ENCODE measurements around the gene TMC8. TPM values are rescaled to one million over a fixed set of nuclear protein-coding genes. Genes with fewer than 3 reads are reported as not detected.

The TMC8 gene
- total and polyA plus RNA-seq, 2 of the 8 experiments (the other 6 are each of a cell fraction or from before 2014, with no cell fraction given) = 1.00 to 2.8 TPM

DNA sequence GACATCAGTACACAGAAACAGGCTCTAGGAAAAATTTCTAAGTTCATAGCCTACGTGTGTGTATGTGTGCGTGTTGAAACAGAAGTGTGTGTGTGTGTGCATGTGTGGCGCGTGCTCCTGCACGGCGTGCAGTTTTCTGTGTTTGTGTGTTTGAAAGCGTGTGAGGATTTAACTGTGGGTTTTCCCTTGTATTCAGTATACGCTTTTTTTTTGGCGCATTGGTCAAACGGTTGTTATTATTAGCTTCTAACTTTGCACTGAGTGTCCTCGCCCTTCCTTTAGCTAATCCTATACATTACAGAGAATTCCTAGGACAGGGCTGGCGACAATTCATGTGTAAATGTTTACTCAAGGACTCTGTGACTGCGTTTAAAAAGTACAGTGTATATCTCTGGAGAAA is 25.0 kb upstream of the TMC8 start (continued):
- TF ChIP-seq, protein P1, sequence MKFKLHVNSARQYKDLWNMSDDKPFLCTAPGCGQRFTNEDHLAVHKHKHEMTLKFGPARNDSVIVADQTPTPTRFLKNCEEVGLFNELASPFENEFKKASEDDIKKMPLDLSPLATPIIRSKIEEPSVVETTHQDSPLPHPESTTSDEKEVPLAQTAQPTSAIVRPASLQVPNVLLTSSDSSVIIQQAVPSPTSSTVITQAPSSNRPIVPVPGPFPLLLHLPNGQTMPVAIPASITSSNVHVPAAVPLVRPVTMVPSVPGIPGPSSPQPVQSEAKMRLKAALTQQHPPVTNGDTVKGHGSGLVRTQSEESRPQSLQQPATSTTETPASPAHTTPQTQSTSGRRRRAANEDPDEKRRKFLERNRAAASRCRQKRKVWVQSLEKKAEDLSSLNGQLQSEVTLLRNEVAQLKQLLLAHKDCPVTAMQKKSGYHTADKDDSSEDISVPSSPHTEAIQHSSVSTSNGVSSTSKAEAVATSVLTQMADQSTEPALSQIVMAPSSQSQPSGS (IDR thresholded peaks at IDR 0.05; ENCODE audit: low read length) = no peak
- TF ChIP-seq ASH2L (IDR thresholded peaks at IDR 0.05; ENCODE audit: low read length) = no peak
- TF ChIP-seq ATF3 (IDR thresholded peaks at IDR 0.05; ENCODE audit: insufficient read depth, low read depth, low read length) = no peak

Data from H1 (cell line).